ENCODE results near the gene CCL17.
"Not testable (repeated sequence)": the region's sequence is repeated elsewhere in the genome, so short reads cannot be mapped to it uniquely, and the experiment has no call there.

The CCL17 gene

DNA sequence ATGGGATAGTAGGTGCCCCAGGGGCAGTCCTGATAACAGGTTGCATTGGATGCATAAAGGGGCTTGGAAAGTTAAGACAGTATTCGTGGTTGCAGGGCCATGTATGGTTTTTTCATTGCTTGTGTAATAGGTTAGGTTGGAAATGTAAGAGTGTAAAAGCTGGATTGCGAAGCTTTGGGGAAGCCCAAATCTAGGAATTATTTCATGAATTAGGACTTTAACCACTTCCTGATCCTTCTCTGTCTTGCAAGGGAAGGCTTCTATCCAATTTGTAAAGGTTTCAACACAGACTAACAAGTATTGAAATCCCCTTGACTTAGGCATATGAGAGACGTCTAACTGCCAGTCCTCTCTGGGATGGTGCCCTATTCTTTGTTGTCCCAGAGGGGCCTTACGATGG is 7.8 kb upstream of the CCL17 start:
- DNase-seq (ENCODE audit: low spot score), result no peak

DNA sequence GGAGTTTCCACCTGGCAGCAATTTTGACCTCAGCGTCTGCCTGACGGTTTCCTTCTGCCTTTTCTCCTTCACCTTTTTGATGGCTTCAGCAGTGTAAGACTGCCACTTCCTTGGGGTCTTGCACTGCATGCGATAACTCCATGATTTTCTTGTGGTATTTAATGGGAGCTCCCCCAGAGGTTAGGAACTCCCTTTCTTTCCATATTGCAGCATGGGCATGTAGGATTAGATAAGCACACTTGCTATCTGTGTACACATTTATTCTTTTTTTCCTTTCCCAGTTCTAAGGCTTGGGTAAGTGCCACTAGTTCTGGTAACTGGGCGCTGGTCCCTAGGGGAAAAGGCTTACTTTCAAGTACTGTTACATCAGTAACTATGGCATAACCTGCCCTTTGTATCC is 7.1 kb upstream of the CCL17 start:
- DNase-seq (ENCODE audit: low spot score), result not testable (repeated sequence)

DNA sequence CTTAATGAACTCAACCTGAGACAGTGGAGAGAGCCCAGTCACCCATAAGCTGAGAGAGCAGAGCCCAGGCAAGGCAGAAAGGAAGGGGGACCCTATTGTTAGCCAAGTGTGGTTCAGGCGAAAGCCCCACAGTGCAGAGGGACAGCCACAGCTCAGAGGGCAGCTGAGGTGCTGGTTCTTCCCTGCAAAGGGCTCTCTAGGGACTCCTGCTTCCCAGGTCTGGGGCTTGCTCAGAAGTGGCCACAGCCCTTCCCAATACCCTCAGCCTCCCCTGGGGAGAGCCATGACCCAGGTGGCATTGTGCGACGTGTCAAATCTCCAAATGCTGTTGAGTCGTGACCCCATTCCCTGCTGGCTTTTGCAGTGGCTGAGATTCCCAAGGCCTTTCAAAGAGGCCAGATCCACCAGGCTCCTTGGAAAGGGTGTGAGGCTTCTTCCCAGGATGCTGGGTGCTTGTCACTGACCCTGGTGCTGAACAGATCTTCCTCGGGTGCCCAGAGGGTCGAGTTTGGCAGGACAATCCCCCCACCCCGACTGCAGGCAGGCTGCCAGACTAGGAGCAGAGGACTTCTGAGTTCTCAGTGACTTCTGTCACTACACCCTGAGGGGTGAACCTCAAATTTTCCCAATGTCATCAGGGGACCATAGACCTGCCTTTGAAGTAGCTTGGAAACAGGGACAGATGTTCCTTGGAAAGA is 2.5 kb upstream of the CCL17 start:
- no peak for DNase-seq (ENCODE audit: low spot score)

- DNase-seq (ENCODE audit: low spot score), result no peak
Measured at GRCh38 chr16:57405097-57405496, 530 bp downstream of the CCL17 start.

- DNase-seq (ENCODE audit: low spot score), result no peak
Measured at GRCh38 chr16:57406881-57407280, 2.3 kb downstream of the CCL17 start.

- no peak for DNase-seq (ENCODE audit: low spot score)
Measured at GRCh38 chr16:57407521-57408353, 3.2 kb downstream of the CCL17 start.

DNA sequence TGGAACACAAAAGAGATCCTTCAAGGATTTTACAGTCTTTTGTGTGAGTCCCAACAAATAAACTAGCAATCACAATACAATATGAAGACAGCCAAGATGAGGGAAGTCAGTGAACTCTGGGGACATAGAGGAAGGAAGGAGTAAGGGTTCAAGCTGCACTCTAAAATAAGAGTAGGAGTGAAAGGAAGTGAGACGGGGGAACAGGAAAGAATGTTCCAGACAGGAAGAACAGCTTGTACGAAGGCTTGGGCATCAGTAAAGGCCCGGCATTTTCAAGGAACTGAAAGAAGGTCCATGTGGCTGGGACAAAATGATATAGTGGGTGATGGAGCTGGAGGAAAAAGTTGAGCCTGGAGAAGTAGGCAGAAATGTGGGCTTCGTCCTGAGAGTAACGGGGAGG is 4.5 kb downstream of the CCL17 start:
- no peak for DNase-seq (ENCODE audit: low spot score)

- no peak for DNase-seq (ENCODE audit: low spot score)
Measured at GRCh38 chr16:57409870-57410587, 5.5 kb downstream of the CCL17 start.

DNA sequence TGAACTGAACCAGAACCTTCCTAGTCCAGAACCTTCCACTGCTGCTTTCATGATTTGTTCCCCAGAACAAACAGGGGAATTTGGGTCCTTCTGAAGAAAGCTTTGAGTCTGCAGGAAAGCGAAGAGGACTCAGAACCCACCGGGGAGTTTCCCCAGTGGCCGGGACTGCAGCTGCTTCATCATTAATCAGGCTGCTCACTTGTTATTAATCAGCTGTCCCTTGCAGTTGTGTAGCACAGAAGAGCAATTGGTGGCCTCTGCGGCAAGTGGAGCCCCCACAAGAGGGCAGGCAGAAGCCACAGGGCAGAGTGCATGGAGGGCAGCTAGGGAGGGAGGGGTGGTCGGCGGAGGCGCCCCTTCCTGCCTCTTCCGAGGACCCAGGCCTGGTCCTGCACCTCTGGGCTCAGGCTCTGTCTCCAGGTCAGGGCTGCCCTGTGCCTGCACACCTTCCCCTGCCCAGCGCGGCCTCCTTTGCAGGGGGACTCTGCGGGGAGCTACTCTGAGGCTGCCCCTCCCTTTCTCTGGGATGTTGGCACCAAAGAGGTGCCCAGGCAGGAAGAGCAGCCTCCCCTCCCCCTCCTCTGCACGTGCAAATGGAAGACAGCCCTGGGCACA is 6.9 kb downstream of the CCL17 start:
- DNase-seq (ENCODE audit: low spot score), result no peak

- DNase-seq (ENCODE audit: low spot score), result no peak
Measured at GRCh38 chr16:57412584-57412983, 8.0 kb downstream of the CCL17 start.

DNA sequence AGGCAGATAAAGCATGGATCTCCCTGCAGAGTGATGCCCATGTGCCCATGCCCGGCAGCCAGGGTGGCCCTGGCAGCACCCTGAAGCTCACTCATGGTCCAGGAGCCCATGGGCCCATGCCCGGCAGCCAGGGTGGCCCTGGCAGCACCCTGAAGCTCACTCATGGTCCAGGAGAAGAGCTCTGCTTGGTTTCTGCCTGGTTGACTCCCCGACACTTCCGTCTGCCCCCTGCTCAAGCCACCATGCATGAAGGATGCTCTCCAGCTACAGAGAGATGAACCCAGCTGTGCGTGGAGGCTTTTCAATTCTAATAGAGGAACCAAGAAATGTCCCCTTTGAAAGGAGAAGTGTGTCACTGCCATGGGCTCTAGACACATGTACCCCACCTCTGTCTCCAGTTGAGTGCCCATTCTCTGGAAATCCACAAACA is 8.7 kb downstream of the CCL17 start:
- no peak for DNase-seq (ENCODE audit: low spot score)

DNA sequence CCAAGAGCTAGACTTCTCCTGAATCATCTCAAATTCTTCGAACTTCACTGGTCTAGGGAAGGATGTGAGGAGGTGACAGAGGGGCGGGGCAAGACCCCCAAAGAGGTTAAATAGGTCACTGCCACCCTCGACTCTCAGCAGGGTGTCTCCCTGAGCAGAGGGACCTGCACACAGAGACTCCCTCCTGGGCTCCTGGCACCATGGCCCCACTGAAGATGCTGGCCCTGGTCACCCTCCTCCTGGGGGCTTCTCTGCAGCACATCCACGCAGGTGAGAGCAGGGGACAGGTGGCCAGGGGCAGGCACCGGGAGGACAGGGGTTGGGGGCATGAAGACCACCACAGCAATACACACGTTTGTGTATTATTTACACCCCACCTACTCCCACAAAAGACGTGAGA is 9.2 kb downstream of the CCL17 start:
- no peak for DNase-seq (ENCODE audit: low spot score)

- DNase-seq (ENCODE audit: low spot score), result no peak
Measured at GRCh38 chr16:57416084-57416483, 11.5 kb downstream of the CCL17 start.

DNA sequence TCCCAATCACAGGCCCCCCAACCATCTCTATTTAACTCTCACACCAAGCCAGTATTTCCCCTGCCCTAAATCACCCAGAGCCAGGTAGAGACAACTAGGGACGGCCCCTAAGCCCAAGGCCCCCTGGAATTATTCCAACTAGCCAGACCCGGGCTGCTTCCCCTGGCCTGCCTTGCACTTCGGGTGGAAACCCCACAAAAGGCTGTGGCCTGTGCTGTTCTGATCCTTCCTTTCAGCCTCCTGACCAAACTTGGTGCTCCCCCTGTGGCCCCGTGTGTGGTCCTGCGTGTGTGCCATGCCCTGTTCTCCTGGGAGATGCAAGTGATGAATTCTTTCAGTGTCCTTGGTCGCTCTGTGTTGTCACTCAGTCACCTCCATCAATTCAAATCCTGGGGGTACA is 14.9 kb downstream of the CCL17 start:
- no peak for DNase-seq (ENCODE audit: low spot score)

- DNase-seq (ENCODE audit: low spot score), result peak; percentile 71
Measured at GRCh38 chr16:57422026-57422944, 17.7 kb downstream of the CCL17 start.

DNA sequence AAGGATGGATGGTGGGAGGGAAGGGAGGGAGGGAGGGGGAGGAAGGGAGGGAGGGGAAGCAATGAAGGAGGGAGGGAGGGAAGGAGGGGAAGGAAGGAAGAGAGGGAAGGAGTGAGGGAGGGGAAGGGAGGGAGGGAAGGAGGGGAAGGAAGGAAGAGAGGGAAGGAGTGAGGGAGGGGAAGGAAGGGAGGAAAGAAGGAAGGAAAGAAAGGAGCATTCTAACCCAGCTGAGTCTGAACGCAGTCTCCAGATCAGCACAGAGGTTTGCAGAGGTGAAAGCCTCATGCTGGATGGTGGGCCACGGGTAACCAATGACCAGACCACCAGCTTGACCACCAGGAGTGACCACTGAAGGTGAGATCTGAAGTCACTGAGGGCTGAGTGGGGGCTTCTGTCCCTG is 18.6 kb downstream of the CCL17 start:
- DNase-seq (ENCODE audit: low spot score), result no peak

DNA sequence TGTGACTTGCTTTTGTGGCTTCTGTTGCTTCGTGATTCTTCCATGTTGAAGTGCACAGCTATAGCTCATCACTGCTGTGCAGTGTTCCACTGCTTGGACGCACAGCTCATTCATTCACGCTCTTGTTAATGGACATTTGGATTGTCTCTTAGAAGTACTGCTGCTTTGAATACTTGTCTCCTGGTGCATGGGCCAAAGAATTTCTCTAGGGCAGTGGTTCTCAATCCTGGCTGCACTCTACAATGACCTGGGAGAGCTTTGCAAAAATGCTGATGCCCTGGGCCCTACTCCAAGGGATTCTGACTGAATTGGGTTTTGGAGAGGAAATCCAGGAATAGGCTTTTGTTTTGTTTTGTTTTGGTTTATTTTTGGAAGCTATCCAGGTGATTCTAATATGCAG is 20.0 kb downstream of the CCL17 start:
- no peak for DNase-seq (ENCODE audit: low spot score)

DNA sequence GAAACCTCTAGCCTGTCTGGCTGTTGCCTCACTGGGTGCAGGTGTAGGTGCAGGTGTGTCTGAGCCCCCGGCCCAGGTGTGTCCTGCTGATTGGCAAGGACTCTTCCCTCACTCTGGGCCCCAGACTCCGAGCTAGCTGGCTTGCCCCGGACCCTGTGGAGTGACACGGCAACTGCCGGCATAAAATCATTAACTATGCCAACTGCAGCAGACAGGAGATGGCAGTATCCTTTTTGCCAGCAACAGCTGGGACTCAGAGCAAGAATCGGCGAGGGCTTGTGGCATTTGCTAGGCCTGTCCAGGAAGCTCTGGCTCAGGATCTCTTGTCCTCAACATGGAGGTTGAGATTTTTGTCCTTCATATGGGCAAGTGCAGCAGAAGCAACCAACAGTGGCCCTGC is 21.8 kb downstream of the CCL17 start:
- DNase-seq (ENCODE audit: low spot score), result no peak

- DNase-seq (ENCODE audit: low spot score), result no peak
Measured at GRCh38 chr16:57427307-57427706, 22.7 kb downstream of the CCL17 start.

DNA sequence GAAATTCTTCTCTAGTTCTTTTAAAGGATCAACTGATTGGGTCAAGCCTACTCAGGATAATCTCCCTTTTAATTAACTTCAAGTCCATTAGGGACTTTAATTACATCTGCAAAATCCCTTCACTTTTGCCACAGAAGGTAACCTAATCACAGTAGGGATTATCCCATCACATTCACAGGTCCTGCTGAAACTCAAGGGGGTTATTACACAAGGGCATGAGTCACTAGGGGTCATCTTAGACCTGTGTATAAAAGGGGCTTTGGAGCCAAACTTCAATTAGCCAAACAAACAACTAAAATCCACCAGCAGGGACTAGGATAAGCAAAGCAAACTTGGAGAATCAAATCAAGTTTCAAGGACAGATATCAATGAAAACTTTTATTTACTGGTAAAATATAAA is 23.3 kb downstream of the CCL17 start:
- no peak for DNase-seq (ENCODE audit: low spot score)

GRCh38 chr16:57430955-57431354 is 26.4 kb downstream of the CCL17 start:
- DNase-seq (ENCODE audit: low spot score), result no peak
